Activated naive CD8-positive, alpha-beta T cell treated with anti-CD3 and anti-CD28 coated beads, Interleukin-2, amount 50 U/mL, for 16 hours (primary cell): ENCODE measurements around the gene KCTD20.

ENCODE experiments used
- DNase-seq: peaks from one replicate; pipeline ENCODE4 v3.0.0-alpha.2; 2020; ENCODE audit warnings: low read depth, low spot score

Gene KCTD20

DNA sequence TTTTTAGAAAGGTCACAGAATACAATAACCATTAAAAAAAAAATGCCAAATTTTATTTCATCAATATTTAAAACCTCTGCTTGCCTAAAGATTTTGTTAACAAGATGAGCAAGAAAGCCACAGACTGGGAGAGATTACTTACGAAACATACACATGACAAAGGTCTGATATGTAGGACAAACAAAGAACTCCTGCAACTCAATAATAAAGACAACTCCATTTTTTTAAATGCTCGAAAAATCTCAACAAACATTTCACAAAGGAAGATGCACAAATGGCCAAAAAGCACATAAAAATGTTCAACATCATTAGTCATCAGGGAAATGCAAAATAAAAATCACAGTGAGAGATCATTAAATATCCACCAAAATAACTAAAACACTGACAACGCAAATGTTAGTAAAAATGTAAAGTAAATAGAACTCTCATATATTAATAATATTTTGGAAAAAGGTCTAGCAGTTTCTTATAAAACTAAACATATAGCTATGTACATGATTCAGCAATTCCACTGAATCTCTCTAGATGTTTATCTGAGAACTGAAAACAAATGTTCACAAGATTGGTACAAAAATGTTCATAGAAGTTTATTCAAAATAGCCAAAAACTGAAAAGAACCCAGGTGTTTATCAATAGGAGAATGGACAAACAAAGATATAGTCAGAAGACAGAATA is 94.2 kb downstream of the KCTD20 start:
- no peak for DNase-seq

DNA sequence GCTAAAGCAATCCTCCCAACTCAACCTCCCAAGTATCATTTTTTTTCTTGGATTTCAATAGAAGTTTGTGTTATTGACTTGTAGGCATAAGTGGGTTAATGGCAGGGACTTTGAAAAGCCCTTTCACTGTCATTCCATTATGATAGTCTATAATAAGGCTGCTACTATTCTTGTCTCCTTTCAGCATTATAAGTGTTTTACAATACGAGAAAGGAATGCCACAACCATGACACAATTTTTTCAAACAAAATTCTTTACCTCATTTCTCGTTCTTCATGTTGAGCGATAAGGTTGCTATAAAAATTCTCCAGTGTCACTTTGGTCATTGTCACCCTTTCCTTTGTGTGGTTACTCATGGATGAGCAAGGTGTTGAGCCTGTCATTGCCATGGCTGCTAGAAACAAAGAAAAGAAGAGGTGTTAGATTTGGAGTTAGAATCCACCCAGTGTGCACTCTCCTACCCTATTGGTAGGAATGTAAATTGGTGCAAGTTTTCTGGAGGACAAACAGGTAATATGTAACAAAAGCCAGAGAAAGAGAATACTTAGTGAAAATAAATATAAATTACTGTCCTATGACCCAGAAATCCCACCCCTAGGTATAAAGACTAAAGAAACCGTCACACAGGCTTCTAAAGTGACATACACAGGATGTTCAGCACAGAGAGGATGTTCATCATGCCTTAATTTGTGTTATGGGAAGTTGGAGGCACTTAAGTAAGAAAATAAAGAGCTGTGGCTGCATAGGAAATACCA is 97.2 kb downstream of the KCTD20 start:
- DNase-seq, result no peak
